B cell (primary cell): ENCODE measurements around the gene NHP2. TPM values are rescaled to one million over a fixed set of nuclear protein-coding genes. Genes with fewer than 3 reads are reported as not detected.

Experiments
- ATAC-seq: fragments of 200-7000 bp; cut with Tn5 transposase; one replicate; pipeline ENCODE4 v1.10.0; 2021; ENCODE audit warnings: low read depth, mild to moderate bottlenecking, moderate number of reproducible peaks, moderate library complexity
- CTCF ChIA-PET: fragments of 350-600 bp; sonication (Branson Sonifier 250); formaldehyde crosslinking; loops from one replicate; lab custom pipeline; 2021; ENCODE audit warnings: antibody characterized with exemption, inconsistent platforms; lab: Charles Lee
- POLR2A ChIA-PET: fragments of 350-600 bp; sonication (Branson Sonifier 250); formaldehyde crosslinking; loops from one replicate; lab custom pipeline; 2021; ENCODE audit warnings: antibody characterized with exemption; lab: Charles Lee
- DNase-seq: peaks from one replicate; pipeline ENCODE4 v3.0.0; 2013
- H2AFZ ChIP-seq: 2 replicates; pipeline ENCODE4 v1.6.1; 2012; ENCODE audit warnings: mild to moderate bottlenecking, low read depth, low read length; ENCODE audit not compliant: insufficient read depth, poor library complexity, severe bottlenecking
- H3K27ac ChIP-seq, 2 donors: 1 replicate in 1 of 2; 2 replicates in 1 of 2; pipeline ENCODE4 v1.5.1; 2012 to 2013; ENCODE audit warnings: low read length in 2 of 2, mild to moderate bottlenecking in 2 of 2, moderate library complexity in 1 of 2
- H3K27me3 ChIP-seq, 4 experiments: fragments of 200-600 bp in 1 of 4; sonication (generic) in 1 of 4; replicated peaks in 1 of 4; 1 replicate in 2 of 4; 2 replicates in 2 of 4; pipeline versions ENCODE4 v1.6.1 to v1.7.0; 2013 to 2016; ENCODE audit warnings: low read length in 3 of 4, mild to moderate bottlenecking in 2 of 4, mixed read lengths in 1 of 4, moderate library complexity in 1 of 4; ENCODE audit not compliant: insufficient read depth in 4 of 4, control insufficient read depth in 3 of 4; ENCODE audit errors: control extremely low read depth in 1 of 4
- H3K36me3 ChIP-seq, 2 experiments: replicated peaks in 1 of 2; 1 replicate in 1 of 2; 2 replicates in 1 of 2; pipeline versions ENCODE4 v1.6.1 to v1.7.1; 2013; ENCODE audit warnings: low read length in 1 of 2; ENCODE audit not compliant: insufficient read depth in 2 of 2, control insufficient read depth in 1 of 2; ENCODE audit errors: control extremely low read depth in 1 of 2, extremely low read depth in 1 of 2
- H3K4me1 ChIP-seq, 2 donors: fragments of 200-600 bp in 1 of 2; sonication (generic) in 1 of 2; 1 replicate in 1 of 2; 2 replicates in 1 of 2; pipeline versions ENCODE4 v1.5.1 to v1.6.1; 2013 to 2017; ENCODE audit warnings: low read length in 2 of 2; ENCODE audit not compliant: control insufficient read depth in 2 of 2, insufficient read depth in 2 of 2
- H3K4me2 ChIP-seq: replicated peaks from 2 replicates; pipeline ENCODE3; 2012; ENCODE audit warnings: mild to moderate bottlenecking, low read depth, low read length; ENCODE audit not compliant: poor library complexity, severe bottlenecking
- H3K4me3 ChIP-seq, 5 experiments: fragments of 200-600 bp in 1 of 5; sonication (generic) in 1 of 5; 1 replicate in 3 of 5; 2 replicates in 2 of 5; pipeline versions ENCODE4 v1.5.1 to v1.7.0; 2011 to 2016; ENCODE audit warnings: low read length in 4 of 5, mild to moderate bottlenecking in 4 of 5, low read depth in 2 of 5, control low read depth in 1 of 5, moderate library complexity in 1 of 5; ENCODE audit not compliant: insufficient read depth in 1 of 5; ENCODE audit errors: control extremely low read depth in 1 of 5, extremely low read depth in 1 of 5
- H3K79me2 ChIP-seq: fragments of 200-600 bp; sonication (generic); one replicate; pipeline ENCODE4 v1.6.0; 2016; ENCODE audit warnings: low read length; ENCODE audit not compliant: control insufficient read depth, insufficient read depth
- H3K9ac ChIP-seq: fragments of 200-600 bp; sonication (generic); 2 replicates; pipeline ENCODE4 v1.6.1; 2017; ENCODE audit warnings: mild to moderate bottlenecking, low read length, moderate library complexity
- H3K9me3 ChIP-seq, 3 donors: one replicate each; pipeline versions ENCODE4 v1.6.1 to v1.7.1; 2013; ENCODE audit warnings: low read length in 2 of 3; ENCODE audit not compliant: control insufficient read depth in 2 of 3, insufficient read depth in 1 of 3; ENCODE audit errors: control extremely low read depth in 1 of 3
- H4K20me1 ChIP-seq: 2 replicates; pipeline ENCODE4 v1.6.0; 2012; ENCODE audit warnings: mild to moderate bottlenecking, low read length; ENCODE audit not compliant: insufficient read depth, control insufficient read depth, poor library complexity, severe bottlenecking
- H3K27ac Mint-ChIP-seq: one replicate; pipeline ENCODE4 v1.8.0; 2021; ENCODE audit warnings: mixed read lengths
- H3K27me3 Mint-ChIP-seq: one replicate; pipeline ENCODE4 v1.8.0; 2021; ENCODE audit warnings: mixed read lengths
- H3K4me1 Mint-ChIP-seq: one replicate; pipeline ENCODE4 v1.8.0; 2021; ENCODE audit warnings: mixed read lengths
- H3K4me3 Mint-ChIP-seq: one replicate; pipeline ENCODE4 v1.8.0; 2021; ENCODE audit warnings: mixed read lengths
- H3K9me3 Mint-ChIP-seq: one replicate; pipeline ENCODE4 v1.8.0; 2022; ENCODE audit warnings: mixed read lengths; ENCODE audit not compliant: insufficient read depth
- CTCF ChIP-seq: fragments of 200-600 bp; IDR thresholded peaks from one replicate; pipeline ENCODE4 v1.8.0; 2022; ENCODE audit warnings: antibody characterized with exemption, mild to moderate bottlenecking
- EZH2 ChIP-seq: IDR thresholded peaks from 2 replicates; pipeline ENCODE4 v1.6.1; 2012; ENCODE audit warnings: borderline replicate concordance, low read depth, mild to moderate bottlenecking, moderate library complexity, low read length; ENCODE audit not compliant: insufficient read depth, poor library complexity, severe bottlenecking
- WGBS: methylation state at CpG from one replicate; pipeline ENCODE4 v1.1.5; 2013; ENCODE audit warnings: missing lambda C conversion rate; ENCODE audit not compliant: insufficient coverage; 5-methylcytosine and 5-hydroxymethylcytosine counted together
- intact Hi-C: fragments of 100-400 bp; cut with micrococcal nuclease; formaldehyde crosslinking; loops from one replicate; pipeline ENCODE4 v1.10.0; 2022
- polyA plus RNA-seq: library from polyadenylated mRNA; depleted of rRNA; stranded (reverse); fragments of >200 nt; gene quantifications from 2 replicates; pipeline ENCODE4 v1.2.3, GENCODE V29; 2012
- total RNA-seq, 2 donors: library from RNA; stranded (reverse); fragments of 120-200 nt in 1 of 2; gene quantifications; 1 replicate in 1 of 2; 2 replicates in 1 of 2; pipeline versions ENCODE4 v1.2.3 to v1.2.4, GENCODE V29; 2013 to 2022

Gene NHP2
- total and polyA plus RNA-seq, 2 donors (not counting 1 experiment from before 2014, with no cell fraction given) = 66.0 to 99.8 TPM

GRCh38 chr5:178123966-178124925, 29.4 kb downstream of the NHP2 start:
- POLR2A ChIA-PET = no interaction called here

More at GRCh38 chr5:178123966-178124925, 29.4 kb downstream of the NHP2 start:
- TF ChIP-seq EZH2 = no peak
- no peak for TF ChIP-seq CTCF
- intact Hi-C loops = no loop called here
- no peak overlapping the region for H3K4me3 Mint-ChIP-seq
- H3K36me3 ChIP-seq = peaks cover 0 to 42% of the 10 kb centered on the region in 2 experiments
- H2AFZ ChIP-seq = no peak overlapping the region
- no peak overlapping the region for H3K4me3 ChIP-seq
- DNase-seq = no peak
- no peaks in the 10 kb centered on the region for H3K9me3 Mint-ChIP-seq
- H3K27ac ChIP-seq = no peak overlapping the region
- peak overlapping the region; percentile 32 for H3K27ac Mint-ChIP-seq
- H4K20me1 ChIP-seq = peaks cover 59% of the 10 kb centered on the region
- no peaks in the 10 kb centered on the region for H3K27me3 ChIP-seq
- no peaks in the 10 kb centered on the region for H3K9me3 ChIP-seq
- CTCF ChIA-PET = interaction anchor here (1.1 to 5.5 kb wide), 4 partner anchors 18 to 49 kb away, joined by 3 to 50 read pairs (median 21); partner anchors contain the start of gene NHP2
- no peak overlapping the region for H3K9ac ChIP-seq
- no peak overlapping the region for H3K4me2 ChIP-seq
- peaks cover 32 to 35% of the 10 kb centered on the region in 2 donors for H3K4me1 ChIP-seq
- H3K27me3 Mint-ChIP-seq = no peaks in the 10 kb centered on the region
- H3K79me2 ChIP-seq = peaks cover 62% of the 10 kb centered on the region
- ATAC-seq = no peak
- WGBS = 97% methylated on average over 14 of the region's 18 CpGs
- peaks cover 38% of the 10 kb centered on the region for H3K4me1 Mint-ChIP-seq
